ENCODE measurements around the gene GP9. TPM values are rescaled to one million over a fixed set of nuclear protein-coding genes. Genes with fewer than 3 reads are reported as not detected.

Gene GP9
- total RNA-seq, result not detected in 2 replicates

GRCh38 chr3:129060276-129061022 is at the start of gene GP9:
Gene GP9, plus strand, starts transcription at chr3:129060779. Its CDS starts 961 bp downstream, at chr3:129061740.

Other genes starting within 250 kb of the GP9 start
- gene ACAD9, start 181.2 kb upstream of the GP9 start, total RNA-seq, result 45.1 and 50.5 TPM in 2 replicates
- gene CFAP92, start 66.7 kb upstream of the GP9 start, total RNA-seq, result 0.14 TPM in 1 of 2 replicates, not detected in the other
- gene EFCC1, start 59.5 kb upstream of the GP9 start, total RNA-seq, result under 0.01 and 0.86 TPM in 2 replicates
- 21.4 and 38.2 TPM in 2 replicates for gene RAB43, start 61.0 kb downstream of the GP9 start, total RNA-seq
- 25.8 and 25.9 TPM in 2 replicates for gene ISY1, start 100.3 kb downstream of the GP9 start, total RNA-seq
- gene CNBP, start 123.1 kb downstream of the GP9 start, total RNA-seq, result 264 and 269 TPM in 2 replicates
- gene COPG1, start 188.8 kb downstream of the GP9 start, total RNA-seq, result 452 and 528 TPM in 2 replicates
- gene HMCES, start 218.1 kb downstream of the GP9 start, total RNA-seq, result 20.9 and 22.8 TPM in 2 replicates